Neuronal stem cell (in vitro differentiated cells): ENCODE measurements around the gene DCAF16.
"Not testable (repeated sequence)": the region's sequence is repeated elsewhere in the genome, so short reads cannot be mapped to it uniquely, and the experiment has no call there.

Source experiments
- DNase-seq: peaks from one replicate; pipeline ENCODE4 v3.0.0-alpha.2; 2013; ENCODE audit warnings: low spot score
- H2AFZ ChIP-seq: one replicate; pipeline ENCODE4 v1.6.1; 2013; ENCODE audit warnings: mild to moderate bottlenecking, low read length, inconsistent platforms
- H2AK5ac ChIP-seq: 2 replicates; pipeline ENCODE4 v1.6.1; 2013; ENCODE audit warnings: low read depth, mild to moderate bottlenecking, inconsistent platforms, low read length, moderate library complexity, mixed read lengths
- H2BK120ac ChIP-seq: 2 replicates; pipeline ENCODE4 v1.6.1; 2013; ENCODE audit warnings: low read depth, mild to moderate bottlenecking, inconsistent platforms, low read length, moderate library complexity, mixed read lengths
- H2BK12ac ChIP-seq: one replicate; pipeline ENCODE4 v1.6.1; 2013; ENCODE audit warnings: low read length, inconsistent platforms
- H2BK15ac ChIP-seq: 2 replicates; pipeline ENCODE4 v1.6.1; 2013; ENCODE audit warnings: mild to moderate bottlenecking, low read length, inconsistent platforms, mixed read lengths
- H2BK5ac ChIP-seq: one replicate; pipeline ENCODE4 v1.6.1; 2013; ENCODE audit warnings: inconsistent platforms, mild to moderate bottlenecking, low read length, moderate library complexity
- H3K14ac ChIP-seq: one replicate; pipeline ENCODE4 v1.6.1; 2013; ENCODE audit warnings: low read length, inconsistent platforms
- H3K18ac ChIP-seq: 2 replicates; pipeline ENCODE4 v1.6.1; 2013; ENCODE audit warnings: low read length, inconsistent platforms
- H3K23ac ChIP-seq: 2 replicates; pipeline ENCODE4 v1.6.1; 2013; ENCODE audit warnings: low read depth, mild to moderate bottlenecking, mixed read lengths, low read length, inconsistent platforms; ENCODE audit not compliant: poor library complexity
- H3K27ac ChIP-seq: replicated peaks from 3 replicates; pipeline ENCODE4 v1.5.1; 2013; ENCODE audit warnings: low read length, inconsistent platforms
- H3K27me3 ChIP-seq, 3 experiments: 2 replicates each; pipeline ENCODE4 v1.6.1; 2013; ENCODE audit warnings: low read length in 3 of 3, mild to moderate bottlenecking in 2 of 3, inconsistent platforms in 1 of 3, low read depth in 1 of 3, mixed read lengths in 1 of 3, moderate library complexity in 1 of 3; ENCODE audit not compliant: control insufficient read depth in 3 of 3, insufficient read depth in 3 of 3
- H3K36me3 ChIP-seq, 2 donors: replicated peaks in 1 of 2; 2 replicates each; pipeline ENCODE4 v1.6.1; 2013; ENCODE audit warnings: low read length in 2 of 2; ENCODE audit not compliant: control insufficient read depth in 2 of 2, insufficient read depth in 2 of 2
- H3K4ac ChIP-seq: 2 replicates; pipeline ENCODE4 v1.6.1; 2013; ENCODE audit warnings: inconsistent platforms, mild to moderate bottlenecking, low read length, moderate library complexity
- H3K4me1 ChIP-seq, 2 donors: 1 replicate in 1 of 2; 2 replicates in 1 of 2; pipeline ENCODE4 v1.6.1; 2013; ENCODE audit warnings: low read length in 2 of 2, low read depth in 1 of 2; ENCODE audit not compliant: control insufficient read depth in 2 of 2, insufficient read depth in 1 of 2
- H3K4me2 ChIP-seq: one replicate; pipeline ENCODE4 v1.6.1; 2013; ENCODE audit warnings: mild to moderate bottlenecking, low read length, inconsistent platforms; ENCODE audit not compliant: insufficient read depth, poor library complexity, severe bottlenecking
- H3K4me3 ChIP-seq, 2 donors: 2 replicates each; pipeline ENCODE4 v1.5.1; 2013; ENCODE audit warnings: low read length in 2 of 2, mild to moderate bottlenecking in 2 of 2, inconsistent platforms in 1 of 2, moderate library complexity in 1 of 2
- H3K79me1 ChIP-seq: one replicate; pipeline ENCODE4 v1.6.1; 2013; ENCODE audit warnings: low read depth, mild to moderate bottlenecking, inconsistent platforms, low read length, moderate library complexity
- H3K9ac ChIP-seq: one replicate; pipeline ENCODE4 v1.6.1; 2013; ENCODE audit warnings: mild to moderate bottlenecking, low read depth, low read length, inconsistent platforms; ENCODE audit not compliant: poor library complexity
- H3K9me3 ChIP-seq, 2 donors: replicated peaks in 1 of 2; 2 replicates each; pipeline versions ENCODE3 to v1.6.1; 2013; ENCODE audit warnings: low read length in 2 of 2, mild to moderate bottlenecking in 2 of 2, inconsistent platforms in 1 of 2, low read depth in 1 of 2, mixed read lengths in 1 of 2, moderate library complexity in 1 of 2; ENCODE audit not compliant: control insufficient read depth in 2 of 2, insufficient read depth in 1 of 2
- H4K8ac ChIP-seq: one replicate; pipeline ENCODE4 v1.6.1; 2013; ENCODE audit warnings: low read depth, mild to moderate bottlenecking, inconsistent platforms, low read length, moderate library complexity
- H4K91ac ChIP-seq: one replicate; pipeline ENCODE4 v1.6.1; 2013; ENCODE audit warnings: low read length, low read depth, mild to moderate bottlenecking, inconsistent platforms; ENCODE audit not compliant: poor library complexity
- WGBS, 2 donors: extraction: QIAGEN DNeasy Blood & Tissue Kit; methylation state at CpG; one replicate each; pipeline ENCODE4 v1.1.7; 2013; ENCODE audit warnings: missing lambda C conversion rate in 2 of 2, mixed read lengths in 1 of 2; ENCODE audit not compliant: insufficient read length in 2 of 2, insufficient replicate concordance in 1 of 2; ENCODE audit errors: extremely low coverage in 2 of 2; 5-methylcytosine and 5-hydroxymethylcytosine counted together

Gene DCAF16

DNA sequence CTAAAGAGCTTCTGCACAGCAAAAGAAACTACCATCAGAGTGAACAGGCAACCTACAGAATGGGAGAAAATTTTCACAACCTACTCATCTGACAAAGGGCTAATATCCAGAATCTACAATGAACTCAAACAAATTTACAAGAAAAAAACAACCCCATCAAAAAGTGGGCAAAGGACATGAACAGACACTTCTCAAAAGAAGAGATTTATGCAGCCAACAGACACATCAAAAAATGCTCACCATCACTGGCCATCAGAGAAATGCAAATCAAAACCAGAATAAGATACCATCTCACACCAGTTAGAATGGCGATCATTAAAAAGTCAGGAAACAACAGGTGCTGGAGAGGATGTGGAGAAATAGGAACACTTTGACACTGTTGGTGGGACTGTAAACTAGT, 39.7 kb upstream of the DCAF16 start:
- H3K4ac ChIP-seq, H3K4me3 ChIP-seq, H2BK5ac ChIP-seq, H4K91ac ChIP-seq, H3K23ac ChIP-seq, H2AFZ ChIP-seq, H2BK120ac ChIP-seq, H3K9ac ChIP-seq, H3K4me1 ChIP-seq, H3K79me1 ChIP-seq, H3K4me2 ChIP-seq, H3K14ac ChIP-seq, H2AK5ac ChIP-seq, H2BK12ac ChIP-seq, H3K27ac ChIP-seq, H3K27me3 ChIP-seq, H3K18ac ChIP-seq, H2BK15ac ChIP-seq, DNase-seq, H4K8ac ChIP-seq: not testable (repeated sequence)
- Histone ChIP-seq H3K36me3 (peaks cover 5 to 31% of the 10 kb centered on the region in 2 donors), H3K9me3 (peaks cover 3 to 17% of the 10 kb centered on the region in 2 donors)
- WGBS, 2 donors: no CpG with 5 or more reads among the region's 1 CpG

- no CpG with 5 or more reads among the region's 2 CpGs for WGBS, 2 donors
- Histone ChIP-seq H3K9me3 (peaks cover 3 to 17% of the 10 kb centered on the region in 2 donors), H3K27ac (no peak overlapping the region)
Measured at GRCh38 chr4:17846266-17846665, 35.7 kb upstream of the DCAF16 start.

DNA sequence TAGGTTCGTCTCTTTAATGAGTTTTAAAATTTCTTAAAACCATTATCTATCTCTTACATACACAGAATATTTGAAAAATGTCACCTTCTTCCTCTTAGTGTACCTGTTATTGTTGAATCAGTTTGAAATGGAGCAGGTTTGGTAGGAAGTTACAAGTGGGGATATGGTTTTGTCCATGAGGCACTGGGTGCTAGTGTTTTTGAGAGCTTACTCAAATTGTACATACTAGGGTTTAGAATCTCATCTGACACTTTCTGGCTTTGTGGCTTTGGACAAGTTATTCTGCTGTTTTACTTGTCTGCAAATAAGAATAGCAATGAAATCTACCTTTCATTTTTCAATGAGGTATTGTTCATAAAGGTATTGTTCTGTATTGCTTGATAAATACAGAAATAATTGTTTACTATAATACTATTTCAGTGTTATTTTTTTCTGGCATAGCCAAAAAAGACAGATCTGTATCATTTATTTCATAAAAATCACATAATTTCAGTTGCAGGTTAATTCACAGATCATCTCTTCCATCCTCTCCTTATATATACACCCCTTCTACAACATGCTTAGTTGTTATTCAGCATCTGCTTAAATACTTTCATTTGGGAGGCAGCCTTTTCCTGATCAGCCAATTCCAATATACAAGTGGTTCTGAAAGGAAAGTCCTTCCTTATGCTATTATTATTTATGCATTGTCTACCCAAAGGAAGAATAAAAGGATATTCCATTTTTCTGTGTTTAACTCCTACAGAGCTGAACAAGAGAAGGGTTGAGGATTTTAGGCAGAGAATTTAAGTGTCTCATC, 13.5 kb upstream of the DCAF16 start:
- Histone ChIP-seq H3K14ac (no peak overlapping the region), H3K4me1 (no peaks in the 10 kb centered on the region), H3K4me3 (no peak overlapping the region), H3K79me1 (peaks cover 2% of the 10 kb centered on the region), H2BK120ac (no peak overlapping the region), H2AFZ (no peak overlapping the region), H4K91ac (no peak overlapping the region), H2BK12ac (no peak overlapping the region), H3K18ac (no peak overlapping the region), H3K4ac (no peak overlapping the region), H3K36me3 (peaks cover 6 to 98% of the 10 kb centered on the region in 2 donors), H3K27me3 (no peaks in the 10 kb centered on the region), H3K23ac (no peak overlapping the region), H2BK5ac (no peak overlapping the region), H3K4me2 (no peak overlapping the region), H2BK15ac (no peak overlapping the region), H2AK5ac (no peak overlapping the region), H3K27ac (no peak overlapping the region), H4K8ac (no peak overlapping the region), H3K9me3 (no peaks in the 10 kb centered on the region), H3K9ac (no peak overlapping the region)
- WGBS, 2 donors: no CpG with 5 or more reads among the region's 1 CpG
- DNase-seq: no peak

More at GRCh38 chr4:17846266-17846665, 35.7 kb upstream of the DCAF16 start:
- no peak overlapping the region for H4K8ac ChIP-seq
- H3K27me3 ChIP-seq: no peaks in the 10 kb centered on the region
- H3K14ac ChIP-seq: no peak overlapping the region
- H2BK15ac ChIP-seq: no peak overlapping the region
- no peak overlapping the region for H2BK5ac ChIP-seq
- DNase-seq: no peak
- no peak overlapping the region for H2BK120ac ChIP-seq
- no peak overlapping the region for H3K18ac ChIP-seq
- H3K79me1 ChIP-seq: no peaks in the 10 kb centered on the region
- H3K9ac ChIP-seq: no peak overlapping the region
- no peak overlapping the region for H3K23ac ChIP-seq
- H2AFZ ChIP-seq: no peak overlapping the region
- H4K91ac ChIP-seq: no peak overlapping the region
- H3K36me3 ChIP-seq: peaks cover 5 to 71% of the 10 kb centered on the region in 2 donors
- no peak overlapping the region for H3K4me2 ChIP-seq
- H2BK12ac ChIP-seq: no peak overlapping the region
- no peaks in the 10 kb centered on the region for H3K4me1 ChIP-seq
- no peak overlapping the region for H2AK5ac ChIP-seq
- no peak overlapping the region for H3K4ac ChIP-seq
- no peak overlapping the region for H3K4me3 ChIP-seq

DNA sequence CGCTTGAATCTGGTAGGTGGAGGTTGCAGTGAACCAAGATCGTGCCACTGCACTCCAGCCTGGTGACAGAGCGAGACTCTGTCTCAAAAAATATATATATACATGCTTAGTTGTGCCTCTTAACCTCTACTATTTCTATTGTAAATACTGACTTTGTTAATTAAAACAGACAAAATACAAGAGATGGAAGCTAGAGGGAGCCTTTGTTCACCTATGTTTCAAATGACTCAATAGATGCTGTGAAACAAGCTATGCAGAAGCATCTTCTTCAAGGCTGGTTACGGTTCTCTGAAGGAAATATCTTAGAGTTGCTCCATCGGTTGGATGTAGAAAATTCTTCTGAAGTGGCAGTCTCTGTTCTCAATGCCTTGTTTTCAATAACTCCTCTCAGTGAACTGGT, 6.5 kb upstream of the DCAF16 start:
- no peaks in the 10 kb centered on the region for H3K9me3 ChIP-seq
- H4K91ac ChIP-seq: no peak overlapping the region
- no CpG with 5 or more reads among the region's 5 CpGs for WGBS, 2 donors
- no peak overlapping the region for H2AK5ac ChIP-seq
- no peak for DNase-seq
- no peak overlapping the region for H3K27ac ChIP-seq
- peaks cover 0 to 4% of the 10 kb centered on the region in 2 donors for H3K4me1 ChIP-seq
- peaks cover 6 to 96% of the 10 kb centered on the region in 2 donors for H3K36me3 ChIP-seq
- H3K23ac ChIP-seq: no peak overlapping the region
- H3K27me3 ChIP-seq: no peaks in the 10 kb centered on the region
- H3K14ac ChIP-seq: no peak overlapping the region
- no peak overlapping the region for H2BK120ac ChIP-seq
- H3K4me2 ChIP-seq: no peak overlapping the region
- H3K4me3 ChIP-seq: no peak overlapping the region
- no peak overlapping the region for H3K4ac ChIP-seq
- no peak overlapping the region for H3K9ac ChIP-seq
- H2BK12ac ChIP-seq: no peak overlapping the region
- no peak overlapping the region for H2BK15ac ChIP-seq
- peaks cover 2% of the 10 kb centered on the region for H3K79me1 ChIP-seq
- no peak overlapping the region for H2BK5ac ChIP-seq
- no peak overlapping the region for H2AFZ ChIP-seq
- H4K8ac ChIP-seq: no peak overlapping the region
- H3K18ac ChIP-seq: no peak overlapping the region
